Neural cell (in vitro differentiated cells): ENCODE measurements around the gene CSTF1.

Source experiments
- EP300 ChIP-seq: fragments of 450-650 bp; conservative IDR thresholded peaks from 2 replicates; pipeline ENCODE4 v1.6.1; 2014; ENCODE audit warnings: antibody characterized with exemption, mild to moderate bottlenecking, moderate library complexity; ENCODE audit not compliant: poor library complexity, severe bottlenecking
- TF ChIP-seq, protein P1 (sequence below): fragments of 450-650 bp; IDR thresholded peaks from 2 replicates; pipeline ENCODE4 v1.5.1; 2014; ENCODE audit warnings: antibody characterized with exemption, mild to moderate bottlenecking, moderate library complexity; ENCODE audit not compliant: poor library complexity, severe bottlenecking
- TF ChIP-seq, protein P2 (sequence below): IDR thresholded peaks from 2 replicates; pipeline ENCODE4 v1.6.1; 2012; ENCODE audit warnings: borderline replicate concordance

DNA sequence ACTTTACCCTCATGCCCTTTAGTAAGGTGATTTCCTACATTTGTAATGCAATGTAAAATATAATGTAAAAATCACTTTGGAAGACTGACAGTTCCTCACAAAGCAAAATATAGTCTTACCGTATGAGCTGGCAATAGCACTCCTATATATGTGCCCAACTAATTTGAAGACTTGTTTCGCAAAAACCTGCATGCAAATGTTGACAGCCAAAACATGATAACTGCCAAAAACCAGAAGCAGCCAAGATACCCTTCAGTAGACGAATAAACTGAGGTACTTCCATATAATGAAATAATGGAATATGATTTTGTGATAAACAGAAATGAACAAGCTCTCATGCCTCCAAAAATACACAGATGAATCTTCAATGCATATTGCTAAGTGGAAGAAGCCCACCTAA, 14.1 kb upstream of the CSTF1 start:
- TF ChIP-seq, protein P1, sequence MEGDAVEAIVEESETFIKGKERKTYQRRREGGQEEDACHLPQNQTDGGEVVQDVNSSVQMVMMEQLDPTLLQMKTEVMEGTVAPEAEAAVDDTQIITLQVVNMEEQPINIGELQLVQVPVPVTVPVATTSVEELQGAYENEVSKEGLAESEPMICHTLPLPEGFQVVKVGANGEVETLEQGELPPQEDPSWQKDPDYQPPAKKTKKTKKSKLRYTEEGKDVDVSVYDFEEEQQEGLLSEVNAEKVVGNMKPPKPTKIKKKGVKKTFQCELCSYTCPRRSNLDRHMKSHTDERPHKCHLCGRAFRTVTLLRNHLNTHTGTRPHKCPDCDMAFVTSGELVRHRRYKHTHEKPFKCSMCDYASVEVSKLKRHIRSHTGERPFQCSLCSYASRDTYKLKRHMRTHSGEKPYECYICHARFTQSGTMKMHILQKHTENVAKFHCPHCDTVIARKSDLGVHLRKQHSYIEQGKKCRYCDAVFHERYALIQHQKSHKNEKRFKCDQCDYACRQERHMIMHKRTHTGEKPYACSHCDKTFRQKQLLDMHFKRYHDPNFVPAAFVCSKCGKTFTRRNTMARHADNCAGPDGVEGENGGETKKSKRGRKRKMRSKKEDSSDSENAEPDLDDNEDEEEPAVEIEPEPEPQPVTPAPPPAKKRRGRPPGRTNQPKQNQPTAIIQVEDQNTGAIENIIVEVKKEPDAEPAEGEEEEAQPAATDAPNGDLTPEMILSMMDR, result no peak
- TF ChIP-seq, protein P2, sequence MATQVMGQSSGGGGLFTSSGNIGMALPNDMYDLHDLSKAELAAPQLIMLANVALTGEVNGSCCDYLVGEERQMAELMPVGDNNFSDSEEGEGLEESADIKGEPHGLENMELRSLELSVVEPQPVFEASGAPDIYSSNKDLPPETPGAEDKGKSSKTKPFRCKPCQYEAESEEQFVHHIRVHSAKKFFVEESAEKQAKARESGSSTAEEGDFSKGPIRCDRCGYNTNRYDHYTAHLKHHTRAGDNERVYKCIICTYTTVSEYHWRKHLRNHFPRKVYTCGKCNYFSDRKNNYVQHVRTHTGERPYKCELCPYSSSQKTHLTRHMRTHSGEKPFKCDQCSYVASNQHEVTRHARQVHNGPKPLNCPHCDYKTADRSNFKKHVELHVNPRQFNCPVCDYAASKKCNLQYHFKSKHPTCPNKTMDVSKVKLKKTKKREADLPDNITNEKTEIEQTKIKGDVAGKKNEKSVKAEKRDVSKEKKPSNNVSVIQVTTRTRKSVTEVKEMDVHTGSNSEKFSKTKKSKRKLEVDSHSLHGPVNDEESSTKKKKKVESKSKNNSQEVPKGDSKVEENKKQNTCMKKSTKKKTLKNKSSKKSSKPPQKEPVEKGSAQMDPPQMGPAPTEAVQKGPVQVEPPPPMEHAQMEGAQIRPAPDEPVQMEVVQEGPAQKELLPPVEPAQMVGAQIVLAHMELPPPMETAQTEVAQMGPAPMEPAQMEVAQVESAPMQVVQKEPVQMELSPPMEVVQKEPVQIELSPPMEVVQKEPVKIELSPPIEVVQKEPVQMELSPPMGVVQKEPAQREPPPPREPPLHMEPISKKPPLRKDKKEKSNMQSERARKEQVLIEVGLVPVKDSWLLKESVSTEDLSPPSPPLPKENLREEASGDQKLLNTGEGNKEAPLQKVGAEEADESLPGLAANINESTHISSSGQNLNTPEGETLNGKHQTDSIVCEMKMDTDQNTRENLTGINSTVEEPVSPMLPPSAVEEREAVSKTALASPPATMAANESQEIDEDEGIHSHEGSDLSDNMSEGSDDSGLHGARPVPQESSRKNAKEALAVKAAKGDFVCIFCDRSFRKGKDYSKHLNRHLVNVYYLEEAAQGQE, result no peak
- TF ChIP-seq EP300, result no peak
